ENCODE measurements around the gene KDM2B. TPM values are rescaled to one million over a fixed set of nuclear protein-coding genes. Genes with fewer than 3 reads are reported as not detected.

KDM2B gene
- total and polyA plus RNA-seq, 2 experiments from 2014 or later, result 59.4 to 161 TPM

GRCh38 chr12:121505513-121505912, 75.3 kb downstream of the KDM2B start:
- H3K27me3 Mint-ChIP-seq (ENCODE audit: insufficient read depth, low read depth, poor library complexity), result peaks cover 16% of the 10 kb centered on the region

More at GRCh38 chr12:121505513-121505912, 75.3 kb downstream of the KDM2B start:
- TF ChIP-seq ZNF462 (CRISPR knock-in tag; IDR thresholded peaks at IDR 0.05) (no peak), ETS1 (IDR thresholded peaks at IDR 0.05) (no peak), CREB1 (CRISPR knock-in tag; IDR thresholded peaks at IDR 0.05; ENCODE audit: low read depth) (no peak), NANOG (IDR thresholded peaks at IDR 0.05; ENCODE audit: borderline replicate concordance) (no peak), REST (IDR thresholded peaks at IDR 0.05; ENCODE audit: unreplicated experiment) (no peak), ZNF114 (CRISPR knock-in tag; IDR thresholded peaks at IDR 0.05) (no peak), STAT1 (IDR thresholded peaks at IDR 0.05; ENCODE audit: unreplicated experiment) (no peak), CTCF (conservative IDR thresholded peaks at IDR 0.05; ENCODE audit: low read depth in 2 of 2) (no peak), EZH2phosphoT487 (IDR thresholded peaks at IDR 0.05; ENCODE audit: unreplicated experiment) (no peak), ZNF331 (CRISPR knock-in tag; IDR thresholded peaks at IDR 0.05; ENCODE audit: low read depth) (no peak), POLR2AphosphoS5 (IDR thresholded peaks at IDR 0.05; ENCODE audit: low read depth) (no peak), EZH2 (IDR thresholded peaks at IDR 0.05; ENCODE audit: low read depth, unreplicated experiment) (no peak), JUNB (IDR thresholded peaks at IDR 0.05; ENCODE audit: unreplicated experiment) (no peak)
- H3K27ac ChIP-seq (ENCODE audit: low read depth), result 0 out of 2 replicates have a peak overlapping the region, but pooled peaks have one; percentile 39
- no peak overlapping the region for H3K4me3 ChIP-seq
- peaks cover 79% of the 10 kb centered on the region for H3K36me3 Mint-ChIP-seq (ENCODE audit: low read depth)
- peaks cover 2% of the 10 kb centered on the region for H3K4me1 Mint-ChIP-seq
- H3K4me3 Mint-ChIP-seq, result no peak overlapping the region
- H2AFZ ChIP-seq, result no peak overlapping the region
- DNase-seq (ENCODE audit: low spot score) (no peak), ATAC-seq (no peak)
- no peaks in the 10 kb centered on the region for H3K9me2 ChIP-seq (ENCODE audit: insufficient read depth)
- H3K27ac Mint-ChIP-seq, result peak overlapping the region; percentile 24; the same call in 1 of the 2 replicates
- peaks cover 18% of the 10 kb centered on the region for H4K20me1 ChIP-seq (replicated peaks; ENCODE audit: insufficient read depth)
- no peak overlapping the region for H3K4me2 ChIP-seq
- H3K79me2 ChIP-seq (replicated peaks; ENCODE audit: insufficient read depth), result peaks cover 27% of the 10 kb centered on the region; the same call in 1 of the 2 replicates
- no peaks in the 10 kb centered on the region for H3K27me3 ChIP-seq (ENCODE audit: insufficient read depth)
- peaks cover 4% of the 10 kb centered on the region; the same call in 1 of the 2 replicates for H3K4me1 ChIP-seq (ENCODE audit: insufficient read depth)
- peaks cover 5% of the 10 kb centered on the region; the same call in 1 of the 2 replicates for H3K36me3 ChIP-seq (ENCODE audit: insufficient read depth)
- no peaks in the 10 kb centered on the region for H3K9me3 Mint-ChIP-seq
- peaks cover 28% of the 10 kb centered on the region; the same call in 1 of the 2 replicates for H3F3A ChIP-seq (replicated peaks; ENCODE audit: low read depth)

Data from GM23338 (cell line).